HCT116 (cell line): Measurements from ENCODE around the gene STRC. TPM values are rescaled to one million over a fixed set of nuclear protein-coding genes. Genes with fewer than 3 reads are reported as not detected.

Experiments
- ATAC-seq: fragments of 200-7000 bp; cut with Tn5 transposase; 2 replicates; pipeline ENCODE4 v1.9.1; 2020; ENCODE audit warnings: mild to moderate bottlenecking, moderate library complexity
- BruUV-seq: library from RNA; stranded (reverse); fragments of 400-500 nt; replicated peaks from 2 replicates; lab custom pipeline; 2021; lab: Mats Ljungman, UMichigan
- CTCF ChIA-PET: fragments of 300-600 bp; sonication (Branson Sonifier 250); formaldehyde crosslinking; loops from one replicate; lab custom pipeline; 2021; ENCODE audit warnings: antibody characterized with exemption; lab: Charles Lee
- POLR2A ChIA-PET: fragments of 300-600, 350-600 bp; sonication (Branson Sonifier 250); formaldehyde crosslinking; loops from one replicate; lab custom pipeline; 2021; ENCODE audit warnings: antibody characterized with exemption; lab: Charles Lee
- RAD21 ChIA-PET, 2 experiments: fragments of 300-600 bp; sonication (Branson Sonifier 250); formaldehyde crosslinking; loops; one replicate each; lab custom pipeline; 2023; ENCODE audit warnings: low total read pairs in 2 of 2; ENCODE audit not compliant: uncharacterized antibody in 2 of 2, unreplicated experiment in 2 of 2, low non-redundant PET in 1 of 2; lab: Charles Lee
- DNase-seq: peaks from one replicate; pipeline ENCODE4 v3.0.0-alpha.2; 2010; ENCODE audit warnings: low read depth, low spot score
- H2AFZ ChIP-seq: fragments of 200-600 bp; shearing (Covaris generic), sonication (generic); 2 replicates; pipeline ENCODE4 v1.6.1; 2017; ENCODE audit warnings: low read depth, mixed run types, mixed read lengths, antibody characterized with exemption, low read length; ENCODE audit not compliant: poor library complexity, severe bottlenecking
- H3K27ac ChIP-seq: 2 replicates; pipeline ENCODE4 v1.5.1; 2012; ENCODE audit warnings: low read depth, low read length
- H3K27me3 ChIP-seq: fragments of 200-600 bp; sonication (generic); 2 replicates; pipeline ENCODE4 v1.6.1; 2016; ENCODE audit warnings: mixed run types, low read length, mixed read lengths; ENCODE audit not compliant: insufficient read depth
- H3K36me3 ChIP-seq, 2 experiments: fragments of 200-500 bp in 1 of 2; fragments of 200-600 bp in 1 of 2; sonication (Bioruptor generic) in 1 of 2; sonication (generic) in 1 of 2; 2 replicates each; pipeline versions ENCODE4 v1.5.1 to v1.6.1; 2014 to 2016; ENCODE audit warnings: low read length in 2 of 2, inconsistent platforms in 1 of 2, mixed read lengths in 1 of 2, mixed run types in 1 of 2; ENCODE audit not compliant: insufficient read depth in 2 of 2, control insufficient read depth in 1 of 2
- H3K4me1 ChIP-seq, 2 experiments: fragments of 200-600 bp in 1 of 2; sonication (generic) in 1 of 2; 2 replicates each; pipeline versions ENCODE4 v1.5.1 to v1.6.1; 2012 to 2017; ENCODE audit warnings: low read length in 2 of 2, inconsistent platforms in 1 of 2, mild to moderate bottlenecking in 1 of 2, mixed read lengths in 1 of 2, mixed run types in 1 of 2, moderate library complexity in 1 of 2; ENCODE audit not compliant: insufficient read depth in 2 of 2, control insufficient read depth in 1 of 2
- H3K4me2 ChIP-seq: fragments of 200-600 bp; sonication (generic); 2 replicates; pipeline ENCODE4 v1.6.1; 2017; ENCODE audit warnings: mixed run types, low read length, mixed read lengths
- H3K4me3 ChIP-seq, 2 experiments: fragments of 200-600 bp in 1 of 2; sonication (generic) in 1 of 2; replicated peaks in 1 of 2; 2 replicates each; pipeline ENCODE4 v1.5.1; 2011 to 2016; ENCODE audit warnings: low read length in 2 of 2, control low read depth in 1 of 2, low read depth in 1 of 2, mild to moderate bottlenecking in 1 of 2, mixed read lengths in 1 of 2, mixed run types in 1 of 2
- H3K79me2 ChIP-seq: fragments of 200-600 bp; sonication (generic); 2 replicates; pipeline ENCODE4 v1.6.1; 2017; ENCODE audit warnings: mild to moderate bottlenecking, mixed run types, low read length, moderate library complexity, mixed read lengths; ENCODE audit not compliant: insufficient read depth
- H3K9ac ChIP-seq: fragments of 200-600 bp; sonication (generic); 2 replicates; pipeline ENCODE4 v1.6.1; 2016; ENCODE audit warnings: low read length, mixed read lengths
- H3K9me2 ChIP-seq: fragments of 200-600 bp; sonication (generic), shearing (Covaris generic); 2 replicates; pipeline ENCODE4 v1.6.1; 2017; ENCODE audit warnings: mixed run types, mild to moderate bottlenecking, moderate library complexity; ENCODE audit not compliant: insufficient read depth
- H3K9me3 ChIP-seq, 2 experiments: fragments of 200-500 bp in 1 of 2; fragments of 200-600 bp in 1 of 2; sonication (Bioruptor generic) in 1 of 2; sonication (generic) in 1 of 2; 2 replicates each; pipeline ENCODE4 v1.6.1; 2014 to 2017; ENCODE audit warnings: low read length in 2 of 2, mixed read lengths in 2 of 2, inconsistent platforms in 1 of 2, low read depth in 1 of 2, mild to moderate bottlenecking in 1 of 2, mixed run types in 1 of 2, moderate library complexity in 1 of 2; ENCODE audit not compliant: control insufficient read depth in 1 of 2, insufficient read depth in 1 of 2
- H4K20me1 ChIP-seq: fragments of 200-600 bp; sonication (generic), shearing (Covaris generic); 2 replicates; pipeline ENCODE4 v1.6.1; 2017; ENCODE audit warnings: mixed run types, mild to moderate bottlenecking, moderate library complexity; ENCODE audit not compliant: insufficient read depth
- CEBPB ChIP-seq: IDR thresholded peaks from 2 replicates; pipeline ENCODE4 v1.6.1; 2012; ENCODE audit warnings: low read depth
- CTCF ChIP-seq, 3 experiments: fragments of 200-600 bp in 1 of 3; sonication (generic) in 1 of 3; IDR thresholded peaks in 2 of 3; conservative IDR thresholded peaks in 1 of 3; 2 replicates each; pipeline ENCODE4 v1.5.1; 2012 to 2017; ENCODE audit warnings: low read depth in 2 of 3, low read length in 2 of 3, antibody characterized with exemption in 1 of 3, borderline replicate concordance in 1 of 3, control low read depth in 1 of 3, mild to moderate bottlenecking in 1 of 3, mixed read lengths in 1 of 3, mixed run types in 1 of 3, moderate library complexity in 1 of 3; ENCODE audit not compliant: insufficient read depth in 1 of 3
- EGR1 ChIP-seq: IDR thresholded peaks from 2 replicates; pipeline ENCODE4 v1.6.1; 2012; ENCODE audit warnings: low read depth
- ELF1 ChIP-seq: IDR thresholded peaks from 2 replicates; pipeline ENCODE4 v1.6.1; 2012; ENCODE audit warnings: low read depth, borderline replicate concordance
- EZH2 ChIP-seq: fragments of 200-600 bp; sonication (generic); IDR thresholded peaks from 2 replicates; pipeline ENCODE4 v1.6.1; 2017; ENCODE audit warnings: antibody characterized with exemption, mixed run types
- EZH2phosphoT487 ChIP-seq: fragments of 200-600 bp; IDR thresholded peaks from 2 replicates; pipeline ENCODE4 v1.6.1; 2018; ENCODE audit warnings: antibody characterized with exemption, borderline replicate concordance
- JUND ChIP-seq: IDR thresholded peaks from 2 replicates; pipeline ENCODE4 v1.6.1; 2012
- POLR2AphosphoS5 ChIP-seq: IDR thresholded peaks from 2 replicates; pipeline ENCODE4 v1.6.1; 2011; ENCODE audit warnings: mild to moderate bottlenecking, low read depth, low read length, moderate library complexity
- RAD21 ChIP-seq: IDR thresholded peaks from 2 replicates; pipeline ENCODE4 v1.6.1; 2012; ENCODE audit warnings: low read depth, mild to moderate bottlenecking
- REST ChIP-seq: IDR thresholded peaks from 2 replicates; pipeline ENCODE4 v1.6.1; 2012; ENCODE audit warnings: low read depth
- ZFX ChIP-seq: fragments of 450-650 bp; IDR thresholded peaks from 2 replicates; pipeline ENCODE4 v1.6.1; 2017
- intact Hi-C: fragments of 100-400 bp; cut with micrococcal nuclease; formaldehyde crosslinking; loops from 2 replicates; pipeline ENCODE4 v1.10.0; 2022
- total RNA-seq: library from RNA; stranded (reverse); gene quantifications from one replicate; pipeline ENCODE4 v1.2.1, GENCODE V29; 2021; ENCODE audit not compliant: unreplicated experiment

STRC gene
- total RNA-seq, 1 experiment from 2014 or later, result 0.91 TPM

GRCh38 chr15:43552986-43553385, 65.6 kb downstream of the STRC start (continued):
- TF ChIP-seq REST (no peak), ELF1 (no peak), EGR1 (no peak)

- H3K4me1 ChIP-seq, result no peaks in the 10 kb centered on the region
- TF ChIP-seq CTCF (IDR thresholded peaks at IDR 0.05 in 2 of 3, conservative IDR thresholded peaks at IDR 0.05 in 1 of 3; ENCODE audit: borderline replicate concordance in 1 of 3, insufficient read depth in 1 of 3, low read depth in 2 of 3, low read length in 2 of 3), result no peak
- TF ChIP-seq ZFX, result no peak
- no peak for TF ChIP-seq POLR2AphosphoS5
- TF ChIP-seq RAD21, result no peak
- no peak for TF ChIP-seq CEBPB
- no peak for TF ChIP-seq JUND
- TF ChIP-seq EZH2, result no peak
- TF ChIP-seq ELF1, result no peak
- no peak for TF ChIP-seq REST
- TF ChIP-seq EZH2phosphoT487, result no peak
- peaks cover 3 to 6% of the 10 kb centered on the region in 2 experiments; a peak in 2 of 4 replicates for H3K36me3 ChIP-seq
- intact Hi-C loops, result no loop called here
- no peak overlapping the region for H3K4me3 ChIP-seq
- ChIA-PET CTCF (no interaction called here), RAD21 (no interaction called here), POLR2A (interaction anchor here (1.2 kb wide), 1 partner anchor 10 kb away, joined by 3 read pairs; no protein-coding TSS in a partner anchor)
- BruUV-seq, result no TSS peak
- H4K20me1 ChIP-seq, result no peaks in the 10 kb centered on the region
- no peaks in the 10 kb centered on the region for H3K9me3 ChIP-seq
- H3K79me2 ChIP-seq, result no peaks in the 10 kb centered on the region
- no peak overlapping the region for H3K4me2 ChIP-seq
- no peak for ATAC-seq
- no peak for DNase-seq
- no peak overlapping the region for H2AFZ ChIP-seq
- no peak overlapping the region for H3K27ac ChIP-seq
- H3K27me3 ChIP-seq, result no peaks in the 10 kb centered on the region
- no peaks in the 10 kb centered on the region for H3K9me2 ChIP-seq
- no peak overlapping the region for H3K9ac ChIP-seq
These were observed 66.3 kb downstream of the STRC start for GRCh38 chr15:43552256-43552655.
